H1 (cell line): Measurements from ENCODE around the gene NXPH2. TPM values are rescaled to one million over a fixed set of nuclear protein-coding genes. Genes with fewer than 3 reads are reported as not detected.

Experiments
- CTCF ChIA-PET: fragments of 300-600 bp; sonication (Branson Sonifier 250); formaldehyde crosslinking; loops from one replicate; lab custom pipeline; 2021; ENCODE audit not compliant: partially characterized antibody; lab: Charles Lee
- POLR2A ChIA-PET: fragments of 300-600 bp; sonication (Branson Sonifier 250); formaldehyde crosslinking; loops from one replicate; lab custom pipeline; 2021; ENCODE audit warnings: inconsistent platforms; ENCODE audit not compliant: partially characterized antibody; lab: Charles Lee
- DNase-seq, 2 experiments: peaks; one replicate each; pipeline versions ENCODE4 v3.0.0 to v3.0.0-alpha.2; 2010 to 2022; ENCODE audit warnings: low spot score in 2 of 2, low read depth in 1 of 2, mixed read lengths in 1 of 2
- FAIRE-seq: peaks from 2 replicates; lab custom pipeline; 2011; peaks lifted over from hg19 to GRCh38; lab: Jason Lieb, UNC
- H2AFZ ChIP-seq: 2 replicates; pipeline ENCODE4 v1.8.1; 2012; ENCODE audit warnings: low read length, inconsistent platforms
- H2AK5ac ChIP-seq: 2 replicates; pipeline ENCODE4 v1.6.1; 2013; ENCODE audit warnings: low read depth, low read length
- H2BK120ac ChIP-seq: replicated peaks from 2 replicates; pipeline ENCODE3; 2013; ENCODE audit warnings: low read depth, low read length, inconsistent platforms
- H2BK12ac ChIP-seq: 2 replicates; pipeline ENCODE4 v1.6.1; 2013; ENCODE audit warnings: low read depth, low read length
- H2BK15ac ChIP-seq: 2 replicates; pipeline ENCODE4 v1.6.1; 2013; ENCODE audit warnings: low read length
- H2BK20ac ChIP-seq: 2 replicates; pipeline ENCODE4 v1.6.1; 2013; ENCODE audit warnings: low read length
- H2BK5ac ChIP-seq: 2 replicates; pipeline ENCODE4 v1.6.1; 2013; ENCODE audit warnings: low read depth, low read length
- H3K14ac ChIP-seq: 2 replicates; pipeline ENCODE4 v1.6.1; 2013; ENCODE audit warnings: inconsistent platforms; ENCODE audit not compliant: insufficient read length
- H3K18ac ChIP-seq: 2 replicates; pipeline ENCODE4 v1.6.1; 2013; ENCODE audit warnings: low read length; ENCODE audit errors: extremely low read depth
- H3K23ac ChIP-seq: 2 replicates; pipeline ENCODE4 v1.6.1; 2013; ENCODE audit warnings: inconsistent platforms; ENCODE audit not compliant: insufficient read length
- H3K23me2 ChIP-seq: 2 replicates; pipeline ENCODE4 v1.6.1; 2013; ENCODE audit warnings: low read depth, low read length
- H3K27ac ChIP-seq: 2 replicates; pipeline ENCODE4 v1.6.1; 2011; ENCODE audit warnings: low read depth, low read length, inconsistent platforms
- H3K27me3 ChIP-seq, 4 experiments: replicated peaks in 1 of 4; 1 replicate in 1 of 4; 2 replicates in 3 of 4; pipeline versions ENCODE4 v1.6.1 to v1.8.1; 2011 to 2013; ENCODE audit warnings: low read length in 3 of 4, mild to moderate bottlenecking in 3 of 4, inconsistent platforms in 2 of 4, mixed read lengths in 2 of 4, moderate library complexity in 1 of 4; ENCODE audit not compliant: control insufficient read depth in 3 of 4, insufficient read depth in 3 of 4; ENCODE audit errors: extremely low read depth in 1 of 4
- H3K36me3 ChIP-seq, 4 experiments: 2 replicates each; pipeline versions ENCODE4 v1.6.1 to v1.8.1; 2011 to 2013; ENCODE audit warnings: mild to moderate bottlenecking in 4 of 4, low read length in 3 of 4, moderate library complexity in 2 of 4, control low read depth in 1 of 4, inconsistent platforms in 1 of 4; ENCODE audit not compliant: insufficient read depth in 4 of 4, control insufficient read depth in 2 of 4
- H3K4ac ChIP-seq: replicated peaks from 2 replicates; pipeline ENCODE3; 2013; ENCODE audit warnings: low read length, low read depth, mixed read lengths, inconsistent platforms; ENCODE audit not compliant: insufficient read length
- H3K4me1 ChIP-seq, 4 experiments: replicated peaks in 1 of 4; 1 replicate in 1 of 4; 2 replicates in 3 of 4; pipeline versions ENCODE4 v1.6.1 to v1.8.1; 2011 to 2013; ENCODE audit warnings: low read length in 3 of 4, inconsistent platforms in 2 of 4, mixed read lengths in 1 of 4; ENCODE audit not compliant: insufficient read depth in 4 of 4, control insufficient read depth in 3 of 4
- H3K4me2 ChIP-seq, 2 experiments: 2 replicates each; pipeline versions ENCODE4 v1.6.1 to v1.8.1; 2011 to 2013; ENCODE audit warnings: low read depth in 2 of 2, low read length in 2 of 2, control low read depth in 1 of 2, inconsistent platforms in 1 of 2, mild to moderate bottlenecking in 1 of 2; ENCODE audit not compliant: insufficient read depth in 1 of 2
- H3K4me3 ChIP-seq, 4 experiments: fragments of 200-600, 300-600 bp in 1 of 4; sonication (generic), shearing (Covaris generic), sonication (Bioruptor Twin) in 1 of 4; 2 replicates each; pipeline versions ENCODE4 v1.5.1 to v1.8.1; 2011 to 2016; ENCODE audit warnings: low read length in 4 of 4, low read depth in 3 of 4, control low read depth in 2 of 4, inconsistent platforms in 2 of 4, mild to moderate bottlenecking in 2 of 4, mixed read lengths in 1 of 4, moderate library complexity in 1 of 4; ENCODE audit not compliant: insufficient read depth in 2 of 4; ENCODE audit errors: extremely low read depth in 1 of 4
- H3K56ac ChIP-seq: replicated peaks from 2 replicates; pipeline ENCODE3; 2013; ENCODE audit warnings: low read depth, mild to moderate bottlenecking, mixed read lengths, low read length, inconsistent platforms; ENCODE audit not compliant: insufficient read length
- H3K79me1 ChIP-seq: 2 replicates; pipeline ENCODE4 v1.6.1; 2013; ENCODE audit warnings: low read depth, low read length, control low read depth
- H3K79me2 ChIP-seq, 2 experiments: 2 replicates each; pipeline versions ENCODE4 v1.6.1 to v1.8.1; 2012 to 2013; ENCODE audit warnings: low read length in 2 of 2, mild to moderate bottlenecking in 2 of 2, inconsistent platforms in 1 of 2; ENCODE audit not compliant: insufficient read depth in 2 of 2, control insufficient read depth in 1 of 2
- H3K9ac ChIP-seq, 4 experiments: replicated peaks in 1 of 4; 1 replicate in 1 of 4; 2 replicates in 3 of 4; pipeline versions ENCODE4 v1.6.1 to v1.8.1; 2011 to 2013; ENCODE audit warnings: low read depth in 3 of 4, low read length in 3 of 4, control low read depth in 2 of 4, mild to moderate bottlenecking in 2 of 4, moderate library complexity in 2 of 4, inconsistent platforms in 1 of 4; ENCODE audit errors: extremely low read depth in 1 of 4
- H3K9me3 ChIP-seq, 2 experiments: 2 replicates each; pipeline versions ENCODE4 v1.6.1 to v1.8.1; 2012 to 2013; ENCODE audit warnings: mild to moderate bottlenecking in 2 of 2, moderate library complexity in 2 of 2, control low read depth in 1 of 2, inconsistent platforms in 1 of 2, low read depth in 1 of 2, low read length in 1 of 2, mixed read lengths in 1 of 2; ENCODE audit not compliant: insufficient read depth in 2 of 2
- H4K20me1 ChIP-seq, 2 experiments: replicated peaks in 1 of 2; 2 replicates each; pipeline versions ENCODE3 to v1.8.1; 2011 to 2013; ENCODE audit warnings: inconsistent platforms in 2 of 2, low read length in 2 of 2, mild to moderate bottlenecking in 1 of 2; ENCODE audit not compliant: insufficient read depth in 2 of 2, control insufficient read depth in 1 of 2
- H4K5ac ChIP-seq: 2 replicates; pipeline ENCODE4 v1.6.1; 2013; ENCODE audit warnings: low read length, low read depth, mixed read lengths, inconsistent platforms; ENCODE audit not compliant: insufficient read length
- H4K8ac ChIP-seq: 2 replicates; pipeline ENCODE4 v1.8.0; 2013; ENCODE audit warnings: mild to moderate bottlenecking, moderate library complexity, low read length, inconsistent platforms; ENCODE audit not compliant: insufficient read depth; ENCODE audit errors: extremely low read depth
- H4K91ac ChIP-seq: replicated peaks from 2 replicates; pipeline ENCODE3; 2013; ENCODE audit warnings: low read length, mixed read lengths, inconsistent platforms; ENCODE audit not compliant: insufficient read length
- ATF2 ChIP-seq: IDR thresholded peaks from 2 replicates; pipeline ENCODE4 v1.6.1; 2012; ENCODE audit warnings: low read length, inconsistent platforms
- GABPA ChIP-seq: IDR thresholded peaks from 2 replicates; pipeline ENCODE4 v1.6.1; 2011; ENCODE audit warnings: mild to moderate bottlenecking, low read length, moderate library complexity, borderline replicate concordance; ENCODE audit not compliant: insufficient read depth
- KDM4A ChIP-seq: IDR thresholded peaks from one replicate; pipeline ENCODE4 v1.7.1; 2012; ENCODE audit warnings: low read depth, mild to moderate bottlenecking, moderate library complexity, low read length, inconsistent platforms; ENCODE audit not compliant: severe bottlenecking
- WGBS, 2 experiments: shearing (Covaris generic) in 1 of 2; methylation state at CpG; one replicate each; pipeline versions ENCODE4 v1.1.6 to v1.1.7; 2013 to 2015; ENCODE audit warnings: low lambda C conversion rate in 2 of 2, mixed read lengths in 2 of 2, inconsistent platforms in 1 of 2, low coverage in 1 of 2, missing lambda C conversion rate in 1 of 2; ENCODE audit not compliant: insufficient replicate concordance in 2 of 2, insufficient coverage in 1 of 2, insufficient read length in 1 of 2; ENCODE audit errors: extremely low coverage in 1 of 2, missing lambda C conversion rate in 1 of 2; 5-methylcytosine and 5-hydroxymethylcytosine counted together
- polyA plus RNA-seq, 7 experiments: library from polyadenylated mRNA; depleted of rRNA in 3 of 7; stranded (reverse) in 5 of 7; unstranded in 2 of 7; fragments of >200 nt in 5 of 7; fragments of 200-250 nt in 2 of 7; gene quantifications; 1 replicate in 5 of 7; 2 replicates in 1 of 7; 4 replicates in 1 of 7; pipeline versions ENCODE4 v1.2.1 to v1.2.3, GENCODE V29; 2011 to 2013; ENCODE audit warnings: missing spikeins in 2 of 7, mixed read lengths in 2 of 7
- total RNA-seq: library from RNA; stranded (reverse); fragmentation: NEBNext Ultra II Directional; extraction: Animal tissue kit (Norgen Biotek cat#: 25700); gene quantifications from 2 replicates; pipeline ENCODE4 v1.2.1, GENCODE V29; 2021

The NXPH2 gene
- total and polyA plus RNA-seq, 2 of the 8 experiments (the other 6 are each of a cell fraction or from before 2014, with no cell fraction given) = 1.9 to 6.9 TPM

DNA sequence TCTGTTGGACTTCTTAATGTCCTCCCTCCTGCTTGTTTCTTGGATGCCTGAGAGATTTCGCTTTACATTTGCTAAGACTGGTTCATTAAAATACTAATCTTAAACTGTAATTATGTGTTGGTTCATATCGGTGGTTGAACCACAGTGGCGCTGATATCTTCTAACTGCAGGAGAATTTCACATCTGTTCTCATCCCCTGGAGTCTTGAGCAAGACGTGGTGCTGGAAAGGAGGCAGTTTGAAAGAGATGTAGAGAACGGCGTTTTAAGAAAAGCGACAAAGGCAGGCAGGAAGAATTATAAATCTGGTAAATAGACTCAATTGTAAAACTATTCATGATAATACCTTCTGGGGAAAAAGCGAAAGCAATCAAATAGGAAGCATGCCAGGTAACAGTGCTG lies 79.5 kb downstream of the NXPH2 start:
- H3K4me2 ChIP-seq = no peak overlapping the region
- no peak overlapping the region for H3K4ac ChIP-seq
- no peak overlapping the region for H2AK5ac ChIP-seq
- peaks cover 0 to 1% (median 0%) of the 10 kb centered on the region in 4 experiments; a peak in 1 of 7 replicates for H3K27me3 ChIP-seq
- ChIA-PET POLR2A (no interaction called here), CTCF (no interaction called here)
- H3K9ac ChIP-seq = no peak overlapping the region
- FAIRE-seq (no peak), DNase-seq (no peak)
- no peak overlapping the region for H3K14ac ChIP-seq
- H3K23me2 ChIP-seq = no peaks in the 10 kb centered on the region
- H4K8ac ChIP-seq = no peak overlapping the region
- H3K79me1 ChIP-seq = no peaks in the 10 kb centered on the region
- no peak overlapping the region for H4K5ac ChIP-seq
- no peak overlapping the region for H2BK5ac ChIP-seq
- H2BK120ac ChIP-seq = no peak overlapping the region
- no peak overlapping the region for H2BK20ac ChIP-seq
- 91% methylated on average over 8 of the region's 8 CpGs; no CpG with 5 or more reads in 1 of the 2 experiments for WGBS, 2 experiments
- H3K23ac ChIP-seq = no peak overlapping the region
- H4K91ac ChIP-seq = no peak overlapping the region
- no peak overlapping the region for H3K18ac ChIP-seq
- H2BK15ac ChIP-seq = no peak overlapping the region
- H3K36me3 ChIP-seq = no peaks in the 10 kb centered on the region
- no peak overlapping the region for H3K27ac ChIP-seq
- H3K4me3 ChIP-seq = no peak overlapping the region
- H3K9me3 ChIP-seq = no peaks in the 10 kb centered on the region
- H3K56ac ChIP-seq = no peak overlapping the region
- peaks cover 2 to 6% (median 3%) of the 10 kb centered on the region in 4 experiments; a peak in 6 of 7 replicates for H3K4me1 ChIP-seq
- no peak overlapping the region for H2BK12ac ChIP-seq
- H2AFZ ChIP-seq = no peak overlapping the region
- no peaks in the 10 kb centered on the region for H3K79me2 ChIP-seq
- no peaks in the 10 kb centered on the region for H4K20me1 ChIP-seq
- TF ChIP-seq KDM4A (no peak), ATF2 (no peak), GABPA (no peak)
